ENCODE results near the gene UBE2G1. TPM values are rescaled to one million over a fixed set of nuclear protein-coding genes. Genes with fewer than 3 reads are reported as not detected.
A peak's percentile ranks its signal among the peaks of the same experiment; 100 is the strongest.
"Not testable (repeated sequence)": the region's sequence is repeated elsewhere in the genome, so short reads cannot be mapped to it uniquely, and the experiment has no call there.

UBE2G1 gene
- polyA plus RNA-seq, 1 experiment: 23.1 TPM

GRCh38 chr17:4263282-4264215 is 102.9 kb downstream of the UBE2G1 start, which contains the start of gene ANKFY1:
Gene ANKFY1, minus strand, starts transcription at chr17:4263979. Its CDS starts 38 bp downstream, at chr17:4263941.
- peak within 1 kb of the TSS; percentile 91 for H3K4me3 ChIP-seq (ENCODE audit: low read depth, low read length)
- peak; percentile 59 for DNase-seq (ENCODE audit: low read depth)
- POLR2A ChIA-PET: no interaction called here
- H3K27me3 ChIP-seq (ENCODE audit: control insufficient read depth, insufficient read depth, low read length): no peaks in the 10 kb centered on the region
- CTCF ChIA-PET: no interaction called here
- H3K36me3 ChIP-seq (ENCODE audit: control insufficient read depth, insufficient read depth, low read length): no peaks in the 10 kb centered on the region
- TF ChIP-seq CTCF (IDR thresholded peaks at IDR 0.05; ENCODE audit: insufficient read depth, low read depth, low read length): no peak; the same call in 1 of the 2 replicates

- H3K4me3 ChIP-seq (ENCODE audit: low read depth, low read length): peak overlapping the region; percentile 91
- H3K36me3 ChIP-seq (ENCODE audit: control insufficient read depth, insufficient read depth, low read length): no peaks in the 10 kb centered on the region
- ChIA-PET CTCF (interaction anchor here (0.7 to 2.4 kb wide), 3 partner anchors 13 to 156 kb away, joined by 3 to 8 read pairs (median 3); no protein-coding TSS in a partner anchor), POLR2A (no interaction called here)
- DNase-seq (ENCODE audit: low read depth): no peak
- no peaks in the 10 kb centered on the region for H3K27me3 ChIP-seq (ENCODE audit: control insufficient read depth, insufficient read depth, low read length)
- TF ChIP-seq CTCF (IDR thresholded peaks at IDR 0.05; ENCODE audit: insufficient read depth, low read depth, low read length): no peak
Measured at GRCh38 chr17:4262703-4263102, 103.8 kb downstream of the UBE2G1 start.

GRCh38 chr17:4261452-4261851 is 105.0 kb downstream of the UBE2G1 start:
- no peaks in the 10 kb centered on the region for H3K36me3 ChIP-seq (ENCODE audit: control insufficient read depth, insufficient read depth, low read length)
- H3K27me3 ChIP-seq (ENCODE audit: control insufficient read depth, insufficient read depth, low read length): no peaks in the 10 kb centered on the region
- H3K4me3 ChIP-seq (ENCODE audit: low read depth, low read length): no peak overlapping the region
- ChIA-PET POLR2A (no interaction called here), CTCF (interaction anchor here (1.1 to 4.0 kb wide), 3 partner anchors 11 to 46 kb away, joined by 3 to 17 read pairs (median 8); no protein-coding TSS in a partner anchor)
- no peak for TF ChIP-seq CTCF (IDR thresholded peaks at IDR 0.05; ENCODE audit: insufficient read depth, low read depth, low read length)
- DNase-seq (ENCODE audit: low read depth): no peak

GRCh38 chr17:4258867-4259266 is 107.6 kb downstream of the UBE2G1 start:
- ChIA-PET POLR2A (no interaction called here), CTCF (interaction anchor here (1.5 to 4.0 kb wide), 2 partner anchors 9 to 11 kb away, joined by 3 to 17 read pairs; no protein-coding TSS in a partner anchor)
- H3K27me3 ChIP-seq (ENCODE audit: control insufficient read depth, insufficient read depth, low read length): no peaks in the 10 kb centered on the region
- H3K4me3 ChIP-seq (ENCODE audit: low read depth, low read length): no peak overlapping the region
- DNase-seq (ENCODE audit: low read depth): no peak
- no peak for TF ChIP-seq CTCF (IDR thresholded peaks at IDR 0.05; ENCODE audit: insufficient read depth, low read depth, low read length)
- H3K36me3 ChIP-seq (ENCODE audit: control insufficient read depth, insufficient read depth, low read length): no peaks in the 10 kb centered on the region

GRCh38 chr17:4256952-4257351 is 109.5 kb downstream of the UBE2G1 start:
- DNase-seq (ENCODE audit: low read depth): no peak
- Histone ChIP-seq H3K36me3 (ENCODE audit: control insufficient read depth, insufficient read depth, low read length) (no peaks in the 10 kb centered on the region), H3K27me3 (ENCODE audit: control insufficient read depth, insufficient read depth, low read length) (no peaks in the 10 kb centered on the region), H3K4me3 (ENCODE audit: low read depth, low read length) (no peak overlapping the region)
- no peak for TF ChIP-seq CTCF (IDR thresholded peaks at IDR 0.05; ENCODE audit: insufficient read depth, low read depth, low read length)
- CTCF ChIA-PET: interaction anchor here (1.1 to 2.0 kb wide), 2 partner anchors 10 to 24 kb away, joined by 3 to 11 read pairs; no protein-coding TSS in a partner anchor
- POLR2A ChIA-PET: no interaction called here

- CTCF ChIA-PET; DNase-seq (ENCODE audit: low read depth); POLR2A ChIA-PET: not testable (repeated sequence)
Measured at GRCh38 chr17:4255271-4255670, 111.2 kb downstream of the UBE2G1 start.

More at GRCh38 chr17:4255271-4255670, 111.2 kb downstream of the UBE2G1 start:
- not testable (repeated sequence) for H3K4me3 ChIP-seq (ENCODE audit: low read depth, low read length); H3K27me3 ChIP-seq (ENCODE audit: control insufficient read depth, insufficient read depth, low read length); H3K36me3 ChIP-seq (ENCODE audit: control insufficient read depth, insufficient read depth, low read length)

All from BJ (cell line).